Measurements from ENCODE around the gene IL1R2. TPM values are rescaled to one million over a fixed set of nuclear protein-coding genes. Genes with fewer than 3 reads are reported as not detected.

IL1R2 gene
- total and polyA plus RNA-seq, 2 of the 13 experiments (the other 11 are each of a cell fraction or from before 2014, with no cell fraction given) = 3.6 to 7.3 TPM

DNA sequence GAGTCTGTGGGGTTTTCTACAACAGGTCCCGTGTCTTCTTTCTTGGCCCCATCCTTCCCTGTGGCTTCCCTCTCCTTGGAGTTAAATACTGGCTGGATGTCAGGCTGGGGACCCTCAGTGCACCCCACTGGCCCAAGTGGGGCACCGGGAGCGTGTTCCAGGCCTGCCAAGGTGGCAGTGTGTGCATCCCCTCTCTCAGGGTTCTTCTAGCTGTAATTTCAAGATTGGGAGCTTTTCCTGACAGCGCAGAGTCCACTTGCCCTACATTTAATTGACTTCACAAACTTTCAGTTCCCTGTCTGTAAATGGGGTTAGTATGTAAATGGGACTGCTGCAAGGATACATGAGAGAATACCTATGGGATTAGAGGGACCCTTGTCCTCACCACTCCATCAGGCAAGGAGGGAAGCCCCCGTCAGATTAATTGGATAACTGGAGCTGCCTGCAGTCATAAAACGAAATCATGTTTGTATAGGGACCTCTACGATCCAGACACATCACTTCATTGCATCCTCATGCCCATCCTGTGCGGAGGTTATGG is 66.6 kb downstream of the IL1R2 start (continued):
- TF ChIP-seq ZNF501 (CRISPR knock-in tag; IDR thresholded peaks at IDR 0.05) (peak; percentile 34; the same call in 1 of the 2 replicates), ZNF558 (CRISPR knock-in tag; IDR thresholded peaks at IDR 0.05; ENCODE audit: borderline replicate concordance) (0 out of 2 replicates have a peak, but pooled peaks have one; percentile 59), ZKSCAN8 (CRISPR knock-in tag; IDR thresholded peaks at IDR 0.05; ENCODE audit: borderline replicate concordance) (no peak), NKX3-1 (CRISPR knock-in tag; IDR thresholded peaks at IDR 0.05) (no peak), PAF1 (CRISPR knock-in tag; IDR thresholded peaks at IDR 0.05) (0 out of 2 replicates have a peak, but pooled peaks have one; percentile 40), ZNF326 (CRISPR knock-in tag; IDR thresholded peaks at IDR 0.05; ENCODE audit: borderline replicate concordance) (no peak), NR1H2 (CRISPR knock-in tag; IDR thresholded peaks at IDR 0.05; ENCODE audit: borderline replicate concordance, low read depth) (0 out of 2 replicates have a peak, but pooled peaks have one; percentile 22), ZMYM3 (CRISPR knock-in tag; IDR thresholded peaks at IDR 0.05) (no peak), AHR (CRISPR knock-in tag; IDR thresholded peaks at IDR 0.05) (no peak), ZNF510 (CRISPR knock-in tag; IDR thresholded peaks at IDR 0.05; ENCODE audit: low read depth) (peak; percentile 17; the same call in 1 of the 2 replicates), TRIM24 (CRISPR knock-in tag; IDR thresholded peaks at IDR 0.05) (0 out of 2 replicates have a peak, but pooled peaks have one; percentile 8), ZBTB7A (CRISPR knock-in tag; IDR thresholded peaks at IDR 0.05) (0 out of 2 replicates have a peak, but pooled peaks have one; percentile 18), ARNT2 (CRISPR knock-in tag; IDR thresholded peaks at IDR 0.05; ENCODE audit: low read depth) (peak; percentile 31; the same call in 1 of the 2 replicates), KDM3A (CRISPR knock-in tag; IDR thresholded peaks at IDR 0.05; ENCODE audit: low read depth) (0 out of 2 replicates have a peak, but pooled peaks have one; percentile 22), ZBTB7B (CRISPR knock-in tag; IDR thresholded peaks at IDR 0.05) (0 out of 2 replicates have a peak, but pooled peaks have one; percentile 6), NCOA1 (CRISPR knock-in tag; IDR thresholded peaks at IDR 0.05) (0 out of 2 replicates have a peak, but pooled peaks have one; percentile 1), ZNF792 (CRISPR knock-in tag; IDR thresholded peaks at IDR 0.05) (no peak), ZNF430 (CRISPR knock-in tag; IDR thresholded peaks at IDR 0.05) (0 out of 2 replicates have a peak, but pooled peaks have one; percentile 0), AGO2 (optimal IDR thresholded peaks at IDR 0.05; ENCODE audit: low read depth, low read length) (peak; percentile 45)
- TF ChIP-seq, protein P1, sequence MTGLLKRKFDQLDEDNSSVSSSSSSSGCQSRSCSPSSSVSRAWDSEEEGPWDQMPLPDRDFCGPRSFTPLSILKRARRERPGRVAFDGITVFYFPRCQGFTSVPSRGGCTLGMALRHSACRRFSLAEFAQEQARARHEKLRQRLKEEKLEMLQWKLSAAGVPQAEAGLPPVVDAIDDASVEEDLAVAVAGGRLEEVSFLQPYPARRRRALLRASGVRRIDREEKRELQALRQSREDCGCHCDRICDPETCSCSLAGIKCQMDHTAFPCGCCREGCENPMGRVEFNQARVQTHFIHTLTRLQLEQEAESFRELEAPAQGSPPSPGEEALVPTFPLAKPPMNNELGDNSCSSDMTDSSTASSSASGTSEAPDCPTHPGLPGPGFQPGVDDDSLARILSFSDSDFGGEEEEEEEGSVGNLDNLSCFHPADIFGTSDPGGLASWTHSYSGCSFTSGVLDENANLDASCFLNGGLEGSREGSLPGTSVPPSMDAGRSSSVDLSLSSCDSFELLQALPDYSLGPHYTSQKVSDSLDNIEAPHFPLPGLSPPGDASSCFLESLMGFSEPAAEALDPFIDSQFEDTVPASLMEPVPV (CRISPR knock-in tag; IDR thresholded peaks at IDR 0.05) = 0 out of 2 replicates have a peak, but pooled peaks have one; percentile 2
- TF ChIP-seq, protein P2, sequence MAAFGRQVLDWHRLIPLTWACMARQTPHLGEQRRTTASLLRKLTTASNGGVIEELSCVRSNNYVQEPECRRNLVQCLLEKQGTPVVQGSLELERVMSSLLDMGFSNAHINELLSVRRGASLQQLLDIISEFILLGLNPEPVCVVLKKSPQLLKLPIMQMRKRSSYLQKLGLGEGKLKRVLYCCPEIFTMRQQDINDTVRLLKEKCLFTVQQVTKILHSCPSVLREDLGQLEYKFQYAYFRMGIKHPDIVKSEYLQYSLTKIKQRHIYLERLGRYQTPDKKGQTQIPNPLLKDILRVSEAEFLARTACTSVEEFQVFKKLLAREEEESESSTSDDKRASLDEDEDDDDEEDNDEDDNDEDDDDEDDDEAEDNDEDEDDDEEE (CRISPR knock-in tag; IDR thresholded peaks at IDR 0.05) = no peak
- TF ChIP-seq, protein P3, sequence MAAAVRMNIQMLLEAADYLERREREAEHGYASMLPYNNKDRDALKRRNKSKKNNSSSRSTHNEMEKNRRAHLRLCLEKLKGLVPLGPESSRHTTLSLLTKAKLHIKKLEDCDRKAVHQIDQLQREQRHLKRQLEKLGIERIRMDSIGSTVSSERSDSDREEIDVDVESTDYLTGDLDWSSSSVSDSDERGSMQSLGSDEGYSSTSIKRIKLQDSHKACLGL (CRISPR knock-in tag; IDR thresholded peaks at IDR 0.05) = no peak
